Inflammatory macrophage (primary cell): Measurements from ENCODE around the gene GUCD1.
"Not testable (repeated sequence)": the region's sequence is repeated elsewhere in the genome, so short reads cannot be mapped to it uniquely, and the experiment has no call there.

Experiments used
- DNase-seq, 2 donors: peaks; one replicate each; pipeline ENCODE4 v3.0.0-alpha.2; 2020 to 2022
- total RNA-seq, 18 experiments: gene quantifications; one replicate each; lab custom pipeline; 2026; ENCODE audit warnings: mixed read lengths in 6 of 18, inconsistent platforms in 2 of 18; lab: John Stamatoyannopoulos, UW

Gene GUCD1
- total RNA-seq: 117 to 258 (median 164) reads per million in 18 experiments

DNA sequence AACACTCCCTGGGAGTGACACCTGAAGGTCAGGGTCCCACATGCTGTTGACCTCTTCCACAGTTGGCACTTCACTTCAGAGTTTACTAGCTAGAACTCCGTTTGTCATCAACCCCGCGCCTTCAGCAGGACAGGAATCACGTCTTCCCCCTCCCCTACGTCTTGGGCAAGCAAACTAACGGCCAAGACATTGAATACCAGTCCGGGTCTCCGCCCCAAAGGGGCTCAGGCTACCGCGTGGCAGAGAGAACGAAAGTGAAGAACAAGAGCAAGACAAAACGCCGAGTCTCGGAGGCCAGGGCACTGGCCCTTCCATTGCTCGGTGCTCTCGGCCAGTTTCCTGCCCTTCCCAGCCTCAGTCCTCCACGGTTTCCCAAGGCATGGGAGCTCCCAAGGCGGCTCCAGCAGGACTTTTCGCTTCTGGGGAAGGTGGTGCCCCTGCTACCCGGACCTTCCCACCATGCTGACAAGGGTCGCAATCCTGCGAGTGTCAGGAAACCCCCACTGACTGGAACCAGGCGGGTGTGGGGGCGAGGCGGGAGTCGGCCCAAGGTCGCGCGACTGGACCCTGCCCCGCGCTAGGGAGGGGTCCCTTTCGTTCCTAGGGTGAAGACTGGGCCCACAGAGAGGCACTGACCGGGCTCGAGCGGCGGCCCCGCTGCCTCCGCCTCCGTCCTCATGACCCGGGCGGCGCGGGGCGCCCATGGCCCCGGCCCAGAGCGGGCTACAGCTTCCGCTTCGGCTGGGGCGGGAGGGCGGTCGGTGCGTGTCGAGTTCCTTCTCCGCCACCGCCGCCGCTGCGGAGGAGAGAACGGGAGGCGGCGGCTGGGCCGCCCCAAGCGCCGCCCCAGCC lies at the start of gene GUCD1:
TSS of gene GUCD1 (minus strand) at position 826 of the 852 bp plus-strand sequence. CDS start at position 679, 147 bp downstream.
- peak; percentile 40 to 47 for DNase-seq

DNA sequence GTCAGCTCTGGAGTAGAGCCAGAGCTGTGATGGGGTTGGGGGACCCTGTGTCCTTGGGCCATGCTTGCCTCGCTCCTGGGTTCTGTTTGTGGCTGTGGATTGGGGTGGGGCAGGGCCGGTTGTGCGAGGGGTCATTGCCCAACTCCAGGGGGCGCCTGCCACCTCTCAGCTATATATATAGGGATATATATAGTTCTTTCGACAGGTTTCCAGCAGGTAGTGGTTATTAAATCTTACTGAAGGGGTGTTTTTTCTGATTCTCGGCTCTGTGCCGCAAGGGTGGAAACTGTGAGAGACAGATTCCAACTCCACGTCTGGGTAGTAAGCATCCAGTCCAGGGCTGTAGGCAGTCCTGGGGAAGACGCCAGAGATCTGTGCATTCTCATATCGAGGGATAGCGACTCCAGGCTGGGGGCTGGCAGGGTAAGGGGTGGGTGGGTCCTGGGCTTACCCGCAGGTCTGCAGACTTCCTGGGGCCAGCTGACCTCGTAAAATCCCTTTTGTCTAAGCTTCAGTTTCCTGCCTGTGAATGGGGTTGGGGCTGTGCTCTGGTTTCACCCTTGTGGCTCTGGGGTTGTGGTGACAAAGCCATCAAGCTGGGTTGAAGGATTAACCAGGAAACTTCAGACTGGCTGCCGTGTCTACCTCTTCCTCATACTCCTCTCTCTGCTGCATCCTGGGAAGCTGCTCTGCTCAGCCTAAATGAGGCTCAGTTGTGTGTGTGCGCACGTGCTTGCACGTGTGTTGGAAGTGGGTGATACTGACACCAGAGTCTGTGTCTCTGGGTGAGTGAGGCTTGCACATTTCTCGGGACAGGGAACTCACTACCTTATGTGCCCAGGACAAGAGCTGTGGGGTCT lies 49.1 kb upstream of the GUCD1 start:
- DNase-seq: not testable (repeated sequence)

DNA sequence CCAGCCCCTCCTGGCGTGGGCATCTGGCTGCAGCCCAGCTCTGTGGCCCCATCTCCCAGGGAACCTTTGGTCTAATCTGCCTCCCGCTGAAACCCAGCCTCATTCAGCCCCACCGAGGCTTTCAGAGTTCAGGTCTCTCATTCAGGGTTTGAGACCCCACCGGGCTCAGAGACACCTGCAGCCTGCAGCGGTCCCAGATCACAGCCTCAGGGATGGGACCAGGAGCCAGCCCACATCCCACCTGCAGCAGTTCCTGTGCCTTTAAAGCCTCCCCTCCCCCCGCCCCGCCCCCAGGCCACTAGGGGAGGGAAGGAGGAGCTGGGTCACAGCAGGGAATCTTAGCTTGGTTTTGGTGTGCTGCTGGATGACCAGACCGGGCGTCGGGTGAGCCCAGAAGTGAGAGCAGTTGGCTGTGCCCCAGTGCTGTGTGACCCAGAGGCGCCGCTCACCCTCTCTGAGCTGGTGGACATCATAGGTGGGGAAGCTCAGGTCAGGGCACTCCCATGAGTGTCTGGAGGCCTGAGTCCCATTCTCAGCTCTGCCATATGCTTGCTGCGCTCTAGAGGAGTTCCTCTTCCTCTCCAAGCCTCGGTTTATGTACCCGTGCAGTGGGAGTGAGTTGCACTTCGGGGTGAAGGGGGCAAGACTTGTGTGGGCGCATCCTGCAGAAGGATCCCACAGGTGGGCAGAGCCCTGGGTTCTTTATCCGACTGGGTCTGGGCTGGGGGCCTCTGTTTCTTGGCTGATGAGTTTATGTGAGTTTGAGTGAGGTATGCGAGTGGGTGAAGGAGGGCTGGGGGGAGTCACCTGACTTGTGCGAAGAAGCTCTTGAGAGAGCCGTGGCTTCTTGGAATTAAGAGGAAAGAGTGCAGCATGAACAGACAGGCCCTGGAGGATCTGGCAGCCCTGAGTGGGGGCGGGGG lies 48.2 kb upstream of the GUCD1 start, which contains the start of gene GGT1:
TSS of gene GGT1 (plus strand) at position 347 of the 923 bp plus-strand sequence. CDS start 7,889 bp downstream, outside the sequence.
- not testable (repeated sequence) for DNase-seq

DNA sequence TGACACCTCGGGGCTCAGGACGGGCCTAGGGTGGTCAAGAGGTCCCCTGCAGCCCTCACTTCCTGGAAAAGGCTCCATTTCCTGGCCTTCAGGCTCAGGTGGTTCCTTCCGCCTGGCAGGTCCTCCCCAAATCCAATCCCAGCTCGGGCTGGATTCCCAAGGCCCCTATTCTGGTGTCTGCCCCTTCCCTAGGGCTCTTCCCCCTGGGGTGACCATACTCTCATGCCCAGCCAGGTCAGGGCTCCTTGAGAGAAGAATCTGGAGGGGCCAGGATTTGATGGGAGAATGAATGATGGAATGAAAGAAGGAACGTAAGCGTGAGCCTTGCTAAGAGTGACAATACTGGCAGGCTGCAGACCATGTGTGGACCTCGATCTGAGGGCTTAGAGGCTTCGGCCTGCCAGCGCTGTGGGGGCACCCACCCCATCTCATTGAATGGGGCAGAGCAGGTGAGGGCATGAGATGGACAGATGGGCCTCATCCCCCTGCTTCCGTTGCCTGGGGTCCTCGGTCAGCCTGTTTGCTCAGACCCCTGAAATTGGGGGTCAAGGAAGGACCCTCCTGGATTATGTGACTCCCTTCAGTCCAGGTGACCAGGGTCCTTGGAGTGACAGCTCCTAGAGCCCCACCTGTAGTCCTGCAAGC lies 47.3 kb upstream of the GUCD1 start:
- not testable (repeated sequence) for DNase-seq

DNA sequence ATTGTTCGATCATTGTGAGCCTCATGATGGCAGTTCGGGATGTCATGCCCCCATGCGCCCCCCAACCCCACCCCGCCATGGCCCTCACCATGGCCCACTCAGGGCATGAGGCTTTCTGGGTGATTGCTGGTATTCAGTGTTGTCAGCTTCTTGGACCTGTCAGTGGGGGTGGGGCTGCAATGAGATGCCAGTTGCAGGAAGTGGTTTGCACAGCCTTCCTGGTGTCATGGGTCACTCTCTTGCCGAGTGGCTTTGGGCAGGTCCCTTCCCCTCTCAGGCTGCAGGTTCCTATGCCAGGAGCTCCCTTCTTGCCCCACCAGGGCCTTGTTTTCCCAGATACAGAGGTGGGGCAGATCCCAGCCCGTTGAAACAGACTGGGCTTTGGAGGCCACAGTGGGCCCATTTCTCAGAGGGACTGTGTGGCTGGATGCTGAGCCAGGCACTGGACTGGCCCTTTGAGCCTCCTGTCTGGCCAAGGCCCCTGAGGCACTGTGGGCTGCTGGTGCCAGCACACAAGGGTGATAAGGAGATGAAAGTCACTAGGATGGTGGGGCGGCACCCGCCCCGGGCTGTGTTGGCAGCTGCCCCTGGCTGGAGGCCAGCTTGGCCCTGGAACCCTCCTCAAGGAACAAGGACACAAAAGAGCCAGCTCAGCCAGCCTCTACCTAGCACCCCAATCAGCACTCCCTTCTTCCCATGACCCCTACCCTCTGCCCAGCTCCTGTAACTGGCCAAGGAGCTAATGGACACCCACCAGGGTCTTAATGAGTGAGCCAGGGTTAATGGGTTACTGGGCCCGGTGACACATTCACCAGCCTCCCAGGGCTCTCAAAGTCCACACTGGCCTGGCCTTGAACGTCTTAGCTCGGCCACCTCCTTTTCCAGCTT lies 46.5 kb upstream of the GUCD1 start:
- peak; percentile 28 to 44 for DNase-seq

DNA sequence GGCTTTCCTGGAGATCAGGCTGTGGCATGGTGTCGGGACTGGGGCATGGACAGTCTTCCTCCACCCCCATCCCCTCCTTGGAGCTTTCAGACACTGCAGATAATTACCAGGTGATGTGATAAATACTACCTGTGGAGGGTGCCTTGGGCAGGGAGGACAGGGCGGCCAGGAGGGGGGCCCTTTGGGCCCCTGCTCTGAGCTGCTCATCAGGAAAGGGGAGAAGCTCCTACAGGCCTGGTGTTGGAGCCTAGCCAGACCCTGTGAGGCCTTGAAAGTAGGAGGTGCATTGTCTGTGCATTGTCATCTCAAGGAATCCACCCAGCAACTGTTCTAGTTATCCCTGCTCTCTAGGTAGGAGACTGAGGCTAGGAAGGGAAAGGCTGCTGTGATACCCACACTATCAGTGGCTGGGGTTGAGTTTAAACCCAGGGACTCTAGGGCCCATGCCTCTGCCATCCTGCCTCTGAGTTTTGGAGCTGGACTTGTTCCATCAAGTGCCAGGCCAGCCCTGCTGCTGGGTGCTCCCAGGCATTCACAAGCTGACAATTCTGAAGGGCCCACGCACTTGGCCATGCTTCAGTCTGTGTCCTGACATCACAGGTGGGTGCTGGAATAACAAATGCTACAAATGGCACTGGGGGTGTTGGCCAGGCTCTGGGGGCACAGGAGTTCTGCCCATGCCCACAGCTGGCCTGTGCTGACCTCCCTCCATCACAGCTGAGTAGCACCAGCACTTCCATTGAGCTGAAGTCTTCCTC lies 45.2 kb upstream of the GUCD1 start:
- not testable (repeated sequence) for DNase-seq

DNA sequence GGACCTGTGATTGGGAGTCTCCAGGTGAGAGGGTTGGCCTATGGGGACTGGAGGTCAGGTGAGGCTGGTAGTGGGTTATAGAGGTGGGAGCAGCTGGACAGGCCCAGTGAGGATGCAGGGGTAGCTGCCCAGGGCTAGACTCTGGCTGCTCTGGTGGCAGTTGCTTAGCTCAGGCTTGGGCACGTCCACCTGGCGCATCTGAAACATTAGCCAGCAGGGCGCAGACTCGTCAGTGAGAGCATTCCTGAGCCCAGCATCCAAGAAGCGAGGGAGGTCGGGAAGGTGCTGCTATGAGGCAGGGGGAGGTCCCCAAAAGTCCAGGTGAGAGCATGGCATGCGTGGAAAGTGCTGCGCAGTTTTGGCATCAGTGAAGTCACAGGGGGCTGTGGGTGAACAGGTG lies 44.6 kb upstream of the GUCD1 start:
- DNase-seq: no peak

DNA sequence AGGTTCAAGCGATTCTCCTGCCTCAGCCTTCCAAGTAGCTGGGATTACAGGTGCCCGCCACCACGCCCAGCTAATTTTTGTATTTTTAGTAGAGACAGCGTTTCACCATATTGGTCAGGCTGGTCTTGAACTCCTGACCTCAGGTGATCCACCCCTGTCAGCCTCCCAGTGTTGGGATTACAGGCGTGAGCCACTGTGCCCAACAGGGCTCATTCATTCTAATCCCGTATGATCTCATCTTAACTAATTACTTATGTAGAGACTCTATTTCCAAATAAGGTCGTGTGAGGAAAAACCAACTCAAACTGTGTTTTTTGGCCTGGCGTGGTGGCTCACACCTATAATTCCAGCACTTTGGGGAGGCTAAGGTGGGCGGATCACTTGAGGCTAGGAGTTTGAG lies 42.1 kb upstream of the GUCD1 start:
- not testable (repeated sequence) for DNase-seq

DNA sequence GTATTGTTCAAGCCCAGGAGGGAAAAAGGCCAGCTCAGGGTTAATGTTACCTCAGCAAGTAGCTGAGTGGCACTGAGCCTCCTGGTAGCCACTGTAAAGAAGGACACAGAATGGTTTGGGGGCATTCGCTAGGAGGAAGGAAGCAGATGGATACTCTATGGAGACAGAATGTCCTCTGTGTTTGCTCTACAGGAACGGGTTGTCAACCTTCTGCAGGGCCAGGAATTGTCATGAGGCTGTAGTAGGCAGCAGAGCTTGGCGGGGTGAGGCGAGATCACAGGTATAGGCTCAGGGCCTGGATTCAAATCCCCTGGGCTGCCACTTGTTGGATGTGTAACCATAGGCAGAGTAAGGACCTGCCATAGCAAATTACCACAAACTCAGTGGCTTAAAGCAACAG lies 40.9 kb upstream of the GUCD1 start:
- DNase-seq: no peak

DNA sequence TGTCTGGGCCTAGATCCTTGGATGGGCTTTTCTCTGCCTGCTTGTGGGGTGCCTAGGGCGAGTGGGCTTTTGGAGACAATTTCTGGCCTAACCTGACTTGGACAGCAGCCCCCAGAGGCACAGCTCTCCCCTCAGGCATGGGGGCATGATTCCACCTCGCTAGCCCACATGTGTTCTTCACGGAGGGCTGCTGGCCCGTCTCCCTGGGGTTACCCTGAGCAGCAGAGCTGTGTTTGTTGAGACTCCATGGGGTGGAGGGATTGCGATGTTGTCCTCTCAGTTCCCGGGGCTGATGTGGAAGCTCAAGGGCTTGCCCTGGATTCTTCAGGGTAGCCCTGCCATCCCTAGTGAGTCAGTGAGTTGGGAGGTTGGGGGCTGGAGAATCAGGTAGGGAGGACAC lies 40.3 kb upstream of the GUCD1 start:
- no peak for DNase-seq

DNA sequence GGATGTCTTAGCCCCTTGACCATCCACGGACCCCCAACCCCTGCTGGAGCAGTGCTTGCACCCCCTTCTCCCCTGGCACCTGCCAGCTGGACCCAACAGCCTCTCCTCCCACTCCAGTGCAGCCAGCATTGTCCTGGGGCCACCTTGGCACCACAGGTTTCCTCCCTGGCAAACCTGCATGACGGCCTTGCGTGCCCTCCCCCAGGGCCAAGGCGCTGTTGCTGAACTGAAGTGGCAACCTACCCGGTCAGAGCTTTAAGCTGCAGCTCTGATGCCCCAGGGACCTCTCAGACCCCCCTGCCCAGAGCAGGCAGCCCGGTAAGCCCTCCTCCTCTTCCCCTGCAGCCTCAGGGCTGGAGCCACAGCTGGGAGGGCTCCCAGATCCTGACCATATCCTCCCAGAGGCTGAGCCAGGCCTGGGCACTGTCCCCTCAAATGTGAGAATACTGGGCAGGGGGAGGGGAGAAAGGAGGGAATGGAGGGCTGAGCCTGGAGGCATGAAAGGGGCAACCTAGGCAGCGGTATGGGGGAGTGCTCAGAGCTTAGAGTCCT lies 39.7 kb upstream of the GUCD1 start:
- no peak for DNase-seq

DNA sequence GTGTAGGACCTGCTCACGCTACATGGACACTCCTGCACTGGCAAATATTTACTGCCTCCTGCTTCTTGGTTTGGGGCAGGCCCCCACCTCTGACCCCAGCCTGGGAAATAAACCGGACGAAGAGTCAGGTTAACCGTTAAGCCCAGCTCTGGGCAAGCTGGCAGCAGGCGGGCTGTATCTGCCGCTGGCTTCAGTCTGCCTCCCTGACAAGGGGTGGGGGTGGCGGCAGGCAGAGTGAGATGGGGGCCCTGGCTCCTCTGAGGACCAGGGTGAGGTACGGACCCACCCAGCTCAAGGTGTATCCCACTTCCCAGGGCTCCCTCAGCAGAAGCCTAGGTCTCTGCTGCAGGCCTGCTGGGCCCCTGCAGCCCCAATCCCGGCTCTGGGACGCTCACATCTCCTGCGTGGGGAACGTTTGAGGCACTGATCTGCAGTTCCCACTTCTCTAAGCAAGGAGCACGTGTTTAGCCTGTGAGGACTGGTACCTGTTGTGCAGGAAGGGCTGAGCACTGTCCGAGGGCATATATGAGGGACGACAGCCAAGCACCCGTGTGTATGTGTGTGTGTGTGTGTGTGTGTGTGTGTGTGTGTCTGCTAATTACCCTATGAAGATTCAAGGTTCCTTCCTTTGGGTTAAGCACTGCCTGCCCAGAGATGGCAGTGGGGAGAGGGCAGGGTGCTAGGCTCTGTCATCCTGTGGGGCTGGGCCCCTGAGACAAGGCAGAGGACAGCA lies 39.1 kb upstream of the GUCD1 start:
- no peak for DNase-seq

DNA sequence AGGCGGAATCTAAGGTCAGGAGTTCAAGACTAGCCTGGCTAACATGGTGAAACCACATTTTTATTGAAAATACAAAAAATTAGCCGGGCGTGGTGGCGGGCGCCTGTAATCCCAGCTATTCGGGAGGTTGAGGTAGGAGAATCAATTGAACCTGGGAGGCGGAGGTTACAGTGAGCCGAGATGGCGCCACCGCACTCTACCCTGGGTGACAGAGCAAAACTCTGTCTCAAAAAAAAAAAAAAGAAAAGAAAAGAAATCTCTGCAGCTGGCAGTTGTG lies 38.6 kb upstream of the GUCD1 start:
- DNase-seq: not testable (repeated sequence)

DNA sequence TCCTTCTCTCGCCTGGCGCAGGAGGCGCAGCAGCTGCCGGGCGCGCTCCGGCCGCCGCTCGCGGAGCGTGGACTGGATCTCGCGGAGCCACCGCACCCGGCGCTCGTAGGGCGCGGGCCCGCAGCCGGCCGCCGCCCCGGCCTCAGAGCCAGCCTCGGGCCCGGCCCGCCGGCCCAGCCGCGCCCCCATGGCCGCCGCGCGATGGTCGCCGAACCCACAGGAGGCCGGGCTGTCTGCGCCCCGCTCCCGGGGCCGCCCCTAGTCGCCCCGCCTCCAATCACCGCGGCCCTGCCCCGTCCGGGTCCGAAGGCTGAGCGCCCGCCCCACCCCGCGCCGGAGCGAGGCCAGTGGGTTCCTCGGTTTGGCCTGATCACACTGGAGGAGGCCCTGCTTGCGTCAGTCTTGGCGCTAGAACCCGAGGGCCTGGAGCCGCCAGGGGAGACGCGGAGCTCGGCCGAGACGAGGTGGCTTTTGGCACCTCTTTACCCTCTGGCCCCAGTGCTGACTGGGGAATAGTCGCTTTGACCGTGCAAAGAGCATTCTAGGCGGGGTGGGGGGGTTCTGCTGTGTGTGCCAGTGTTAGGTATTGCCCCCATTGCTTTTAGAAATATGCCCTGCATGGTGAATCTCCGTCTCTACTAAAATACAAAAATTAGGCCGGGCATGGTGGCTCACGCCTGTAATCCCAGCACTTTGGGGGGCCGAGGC lies 38.1 kb upstream of the GUCD1 start, which contains the start of gene LRRC75B:
TSS of gene LRRC75B (minus strand) at position 223 of the 708 bp plus-strand sequence. CDS start at position 189, 34 bp downstream.
- DNase-seq: peak; percentile 73 to 84

DNA sequence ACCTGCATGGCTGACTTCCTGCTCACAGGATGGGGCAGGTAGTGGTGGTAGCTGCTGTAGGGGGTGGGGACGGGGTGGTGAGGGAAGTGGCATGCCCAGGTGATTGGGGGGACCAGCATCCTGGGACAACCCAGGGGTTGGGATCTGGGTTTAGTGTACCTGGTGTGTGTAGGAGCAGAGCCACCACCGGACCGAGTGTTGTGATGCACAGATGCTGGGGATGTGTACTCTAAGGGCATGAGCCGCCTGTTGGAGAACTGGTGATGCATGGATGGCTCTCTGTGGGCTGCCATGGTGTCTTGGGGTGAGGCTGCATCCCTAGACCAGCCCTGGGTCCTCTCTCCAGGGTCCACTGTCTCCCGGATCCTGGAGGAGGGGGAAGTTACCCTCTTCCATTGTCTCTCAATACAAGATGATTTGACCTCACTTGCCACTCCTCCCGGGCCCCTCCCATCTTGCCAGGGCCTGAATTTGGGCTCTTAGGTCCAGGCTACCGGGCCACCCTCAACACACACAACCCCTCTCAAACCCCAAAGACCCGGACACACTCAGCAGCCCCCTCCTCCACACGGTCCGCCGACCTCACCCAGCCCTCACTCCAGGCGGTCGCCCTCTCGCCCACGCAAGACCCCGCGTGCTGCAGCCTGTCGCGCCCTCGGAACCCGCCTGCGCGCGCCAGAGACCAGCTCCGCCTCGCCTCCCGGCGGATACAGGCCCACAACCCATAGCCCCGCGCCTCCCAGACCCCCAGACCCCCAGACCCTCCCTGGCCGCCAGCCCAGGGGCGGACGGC lies 37.3 kb upstream of the GUCD1 start:
- DNase-seq: peak in 1 of 2 donors; percentile 2

DNA sequence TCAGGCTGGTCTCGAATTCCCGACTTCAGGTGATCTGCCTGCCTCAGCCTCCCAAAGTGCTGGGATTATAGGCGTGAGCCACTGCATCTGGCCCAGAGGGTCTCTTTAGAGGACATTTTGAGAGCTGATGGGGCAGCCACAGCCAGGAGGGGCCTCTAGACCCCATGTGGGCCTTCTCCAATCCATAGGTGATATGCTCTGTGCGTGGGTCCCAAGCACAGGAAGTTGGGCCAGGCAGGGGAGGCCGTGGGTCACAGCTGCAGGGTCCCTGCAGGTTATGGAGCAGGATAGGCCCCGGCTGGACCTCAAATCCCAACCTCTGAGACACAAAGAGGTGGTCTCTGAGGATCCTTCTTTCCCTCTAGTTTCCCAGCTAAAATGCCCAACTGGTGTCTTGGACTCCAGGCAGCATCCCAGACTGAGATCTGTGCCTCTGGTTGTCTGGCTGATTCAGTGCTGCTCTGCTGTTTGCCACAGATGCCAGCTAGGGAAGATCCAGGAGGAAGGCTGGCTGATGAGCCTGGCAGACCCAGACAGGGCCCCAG lies 36.4 kb upstream of the GUCD1 start:
- no peak for DNase-seq

DNA sequence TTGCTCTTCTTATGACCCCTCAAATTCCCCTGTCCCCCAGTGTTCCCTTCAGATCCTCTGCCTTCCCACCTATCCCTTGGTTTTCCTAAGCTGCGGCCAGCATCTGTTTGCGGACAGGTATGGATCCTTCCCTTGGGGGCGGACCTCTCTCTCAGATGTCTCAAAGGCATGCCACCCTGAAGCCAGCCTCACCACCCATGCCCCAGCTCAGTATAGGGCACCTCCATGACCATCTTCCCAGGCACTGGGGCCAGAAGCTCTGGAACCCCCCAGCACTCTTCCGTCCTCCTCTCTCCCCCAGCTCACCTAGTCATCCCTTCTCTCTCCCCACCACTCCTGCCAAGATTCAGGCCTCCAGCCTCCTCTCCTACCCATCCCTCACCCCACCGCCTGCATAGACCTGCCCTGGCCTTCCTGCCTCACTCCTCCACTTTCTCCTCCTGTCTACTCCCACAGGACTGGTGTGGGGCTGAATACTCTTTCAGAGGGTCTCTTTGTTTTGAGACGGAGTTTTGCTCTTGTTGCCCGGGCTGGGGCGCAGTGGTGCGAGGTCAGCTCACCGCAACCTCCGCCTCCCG lies 35.7 kb upstream of the GUCD1 start:
- no peak for DNase-seq
